Left lung (tissue), 10 donors: ENCODE data around the gene ASTL. TPM values are rescaled to one million over a fixed set of nuclear protein-coding genes. Genes with fewer than 3 reads are reported as not detected.

Source experiments
- ATAC-seq: fragments of 200-7000 bp; cut with Tn5 transposase; one replicate; pipeline ENCODE4 v1.9.1; 2020; ENCODE audit warnings: moderate library complexity
- DNase-seq, 4 donors: peaks; one replicate each; pipeline ENCODE4 v3.0.0-alpha.2; 2013 to 2020
- H3K27ac ChIP-seq, 2 donors: fragments of 200-600 bp; sonication (generic) in 1 of 2; one replicate each; pipeline versions ENCODE4 v1.5.0 to v1.8.0; 2020 to 2021
- H3K27me3 ChIP-seq, 2 donors: fragments of 200-600 bp; sonication (generic) in 1 of 2; one replicate each; pipeline versions ENCODE4 v1.5.0 to v1.8.0; 2020 to 2021
- H3K36me3 ChIP-seq, 2 donors: fragments of 200-600 bp; sonication (generic) in 1 of 2; one replicate each; pipeline versions ENCODE4 v1.5.0 to v1.8.0; 2020 to 2021
- H3K4me1 ChIP-seq, 2 donors: fragments of 200-600 bp; one replicate each; pipeline ENCODE4 v1.8.0; 2021
- H3K4me3 ChIP-seq, 2 donors: fragments of 200-600 bp; sonication (generic) in 1 of 2; one replicate each; pipeline versions ENCODE4 v1.5.0 to v1.8.0; 2020 to 2021; ENCODE audit warnings: mild to moderate bottlenecking in 1 of 2
- H3K9me3 ChIP-seq, 2 donors: fragments of 200-600 bp; sonication (generic) in 1 of 2; one replicate each; pipeline versions ENCODE4 v1.5.0 to v1.8.0; 2020 to 2021
- CTCF ChIP-seq, 2 donors: fragments of 200-600 bp; sonication (generic) in 1 of 2; IDR thresholded peaks; one replicate each; pipeline versions ENCODE4 v1.5.0 to v1.8.0; 2021; ENCODE audit warnings: antibody characterized with exemption in 2 of 2
- intact Hi-C, 2 donors: fragments of 100-400 bp; cut with DNase I; formaldehyde crosslinking; loops; one replicate each; pipeline versions ENCODE4 v1.11.2 to v1.14.2; 2022
- polyA plus RNA-seq, 6 donors: library from polyadenylated mRNA; unstranded; fragments of 120-200 nt; gene quantifications; one replicate each; pipeline ENCODE4 v1.2.1, GENCODE V29; 2013; ENCODE audit not compliant: insufficient read length in 6 of 6
- total RNA-seq, 2 donors: library from RNA; stranded (reverse); fragmentation: NEBNext Ultra II Directional; extraction: Animal tissue kit (Norgen Biotek cat#: 25700); gene quantifications; one replicate each; pipeline ENCODE4 v1.2.1, GENCODE V29; 2021
- donor health status: DM: no; HTN: yes; CAD: no.
- donor health status: DM: no; HTN: no; CAD: no.

ASTL gene
- total and polyA plus RNA-seq, 8 donors, result 0.11 to 0.30 (median 0.21) TPM; not detected in 3

GRCh38 chr2:96128456-96128855 is 9.8 kb downstream of the ASTL start:
- Histone ChIP-seq H3K27me3 (no peaks in the 10 kb centered on the region), H3K9me3 (no peaks in the 10 kb centered on the region), H3K4me1 (no peaks in the 10 kb centered on the region), H3K4me3 (no peak overlapping the region), H3K27ac (no peak overlapping the region), H3K36me3 (no peaks in the 10 kb centered on the region)
- no peak for ATAC-seq
- intact Hi-C loops, result no loop called here
- peak in 1 of 4 donors; percentile 17 for DNase-seq
- no peak for TF ChIP-seq CTCF (IDR thresholded peaks at IDR 0.05)

- intact Hi-C loops, result no loop called here
- DNase-seq (peak in 1 of 4 donors; percentile 49), ATAC-seq (no peak)
- H3K36me3 ChIP-seq, result no peaks in the 10 kb centered on the region
- no peaks in the 10 kb centered on the region for H3K9me3 ChIP-seq
- no peaks in the 10 kb centered on the region for H3K4me1 ChIP-seq
- peaks cover 0 to 23% of the 10 kb centered on the region in 2 donors for H3K27me3 ChIP-seq
- TF ChIP-seq CTCF (IDR thresholded peaks at IDR 0.05), result no peak
- no peak overlapping the region for H3K4me3 ChIP-seq
- no peak overlapping the region for H3K27ac ChIP-seq
These were observed 13.7 kb downstream of the ASTL start for GRCh38 chr2:96124406-96125265.

GRCh38 chr2:96123936-96124335 is 14.4 kb downstream of the ASTL start:
- ATAC-seq, result no peak
- intact Hi-C loops, result no loop called here
- H3K27ac ChIP-seq, result no peak overlapping the region

GRCh38 chr2:96123290-96123689 is 15.0 kb downstream of the ASTL start:
- no peak overlapping the region for H3K27ac ChIP-seq
- TF ChIP-seq CTCF (IDR thresholded peaks at IDR 0.05), result no peak
- H3K36me3 ChIP-seq, result no peaks in the 10 kb centered on the region
- no peaks in the 10 kb centered on the region for H3K4me1 ChIP-seq
- no peak overlapping the region for H3K4me3 ChIP-seq
- no peaks in the 10 kb centered on the region for H3K9me3 ChIP-seq
- DNase-seq, result peak in 1 of 4 donors; percentile 20
- peaks cover 0 to 37% of the 10 kb centered on the region in 2 donors for H3K27me3 ChIP-seq
- intact Hi-C loops, result no loop called here
- no peak for ATAC-seq

More at GRCh38 chr2:96123936-96124335, 14.4 kb downstream of the ASTL start:
- no peaks in the 10 kb centered on the region for H3K4me1 ChIP-seq
- H3K27me3 ChIP-seq, result peaks cover 0 to 30% of the 10 kb centered on the region in 2 donors
- no peaks in the 10 kb centered on the region for H3K9me3 ChIP-seq
- H3K36me3 ChIP-seq, result no peaks in the 10 kb centered on the region
- H3K4me3 ChIP-seq, result no peak overlapping the region
- DNase-seq, result peak in 1 of 4 donors; percentile 76
- TF ChIP-seq CTCF (IDR thresholded peaks at IDR 0.05), result no peak

GRCh38 chr2:96122391-96122790 is 15.9 kb downstream of the ASTL start:
- Histone ChIP-seq H3K4me3 (no peak overlapping the region), H3K36me3 (no peaks in the 10 kb centered on the region), H3K27me3 (peaks cover 0 to 46% of the 10 kb centered on the region in 2 donors), H3K4me1 (no peaks in the 10 kb centered on the region), H3K27ac (no peak overlapping the region), H3K9me3 (no peaks in the 10 kb centered on the region)
- intact Hi-C loops, result no loop called here
- ATAC-seq (no peak), DNase-seq (peak in 1 of 4 donors; percentile 44)
- TF ChIP-seq CTCF (IDR thresholded peaks at IDR 0.05), result no peak
